ENCODE measurements around the gene CDH15.

- no peak for TF ChIP-seq ZNF274 (IDR thresholded peaks at IDR 0.05; ENCODE audit: low read depth, low read length)
- TF ChIP-seq SUZ12 (IDR thresholded peaks at IDR 0.05; ENCODE audit: extremely low read depth, insufficient read depth, insufficient read length) = no peak
- TF ChIP-seq YY1 (IDR thresholded peaks at IDR 0.05; ENCODE audit: insufficient read depth, insufficient read length) = no peak
These were observed 26.0 kb upstream of the CDH15 start for GRCh38 chr16:89145406-89146161.

All from NT2/D1 (cell line).